HL-60 (cell line): ENCODE results near the gene TFPT.

Experiments used
- DNase-seq, 2 experiments: peaks; one replicate each; pipeline ENCODE4 v3.0.0-alpha.2; 2010 to 2020; ENCODE audit warnings: low read depth in 1 of 2, low spot score in 1 of 2
- H3K27ac ChIP-seq: fragments of 250-450 bp; sonication (Bioruptor Pico); replicated peaks from 2 replicates; pipeline ENCODE4 v1.5.1; 2020; ENCODE audit warnings: mild to moderate bottlenecking, moderate library complexity
- H3K27me3 ChIP-seq: fragments of 250-450 bp; sonication (Bioruptor Pico); 2 replicates; pipeline ENCODE4 v1.5.1; 2021; ENCODE audit warnings: mild to moderate bottlenecking, moderate library complexity; ENCODE audit not compliant: insufficient read depth, poor library complexity, severe bottlenecking
- H3K4me3 ChIP-seq: replicated peaks from 2 replicates; pipeline ENCODE4 v1.5.1; 2011; ENCODE audit warnings: mild to moderate bottlenecking, control low read depth, low read length; ENCODE audit not compliant: insufficient read depth
- CTCF ChIP-seq: IDR thresholded peaks from one replicate; pipeline ENCODE4 v1.5.1; 2011; ENCODE audit warnings: low read length, control low read depth, inconsistent platforms; ENCODE audit not compliant: insufficient read depth
- GABPA ChIP-seq: IDR thresholded peaks from 2 replicates; pipeline ENCODE4 v1.6.1; 2012; ENCODE audit warnings: low read depth
- POLR2AphosphoS5 ChIP-seq: IDR thresholded peaks from 2 replicates; pipeline ENCODE4 v1.6.1; 2012; ENCODE audit warnings: low read depth
- SPI1 ChIP-seq: IDR thresholded peaks from 2 replicates; pipeline ENCODE4 v1.6.1; 2012; ENCODE audit warnings: low read depth, mild to moderate bottlenecking, borderline replicate concordance
- TF ChIP-seq, protein P1 (sequence below): IDR thresholded peaks from 2 replicates; pipeline ENCODE4 v1.6.1; 2012; ENCODE audit warnings: low read depth; ENCODE audit not compliant: insufficient replicate concordance

The TFPT gene

GRCh38 chr19:54081032-54081431 is 34.4 kb downstream of the TFPT start, which contains the start of gene TARM1:
TARM1 (minus strand) TSS chr19:54081365; CDS start chr19:54081340, 25 bp downstream.
- TF ChIP-seq SPI1 = no peak
- TF ChIP-seq POLR2AphosphoS5 = no peak
- TF ChIP-seq, protein P1, sequence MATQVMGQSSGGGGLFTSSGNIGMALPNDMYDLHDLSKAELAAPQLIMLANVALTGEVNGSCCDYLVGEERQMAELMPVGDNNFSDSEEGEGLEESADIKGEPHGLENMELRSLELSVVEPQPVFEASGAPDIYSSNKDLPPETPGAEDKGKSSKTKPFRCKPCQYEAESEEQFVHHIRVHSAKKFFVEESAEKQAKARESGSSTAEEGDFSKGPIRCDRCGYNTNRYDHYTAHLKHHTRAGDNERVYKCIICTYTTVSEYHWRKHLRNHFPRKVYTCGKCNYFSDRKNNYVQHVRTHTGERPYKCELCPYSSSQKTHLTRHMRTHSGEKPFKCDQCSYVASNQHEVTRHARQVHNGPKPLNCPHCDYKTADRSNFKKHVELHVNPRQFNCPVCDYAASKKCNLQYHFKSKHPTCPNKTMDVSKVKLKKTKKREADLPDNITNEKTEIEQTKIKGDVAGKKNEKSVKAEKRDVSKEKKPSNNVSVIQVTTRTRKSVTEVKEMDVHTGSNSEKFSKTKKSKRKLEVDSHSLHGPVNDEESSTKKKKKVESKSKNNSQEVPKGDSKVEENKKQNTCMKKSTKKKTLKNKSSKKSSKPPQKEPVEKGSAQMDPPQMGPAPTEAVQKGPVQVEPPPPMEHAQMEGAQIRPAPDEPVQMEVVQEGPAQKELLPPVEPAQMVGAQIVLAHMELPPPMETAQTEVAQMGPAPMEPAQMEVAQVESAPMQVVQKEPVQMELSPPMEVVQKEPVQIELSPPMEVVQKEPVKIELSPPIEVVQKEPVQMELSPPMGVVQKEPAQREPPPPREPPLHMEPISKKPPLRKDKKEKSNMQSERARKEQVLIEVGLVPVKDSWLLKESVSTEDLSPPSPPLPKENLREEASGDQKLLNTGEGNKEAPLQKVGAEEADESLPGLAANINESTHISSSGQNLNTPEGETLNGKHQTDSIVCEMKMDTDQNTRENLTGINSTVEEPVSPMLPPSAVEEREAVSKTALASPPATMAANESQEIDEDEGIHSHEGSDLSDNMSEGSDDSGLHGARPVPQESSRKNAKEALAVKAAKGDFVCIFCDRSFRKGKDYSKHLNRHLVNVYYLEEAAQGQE = no peak
- TF ChIP-seq CTCF = no peak
- no peak for TF ChIP-seq GABPA

GRCh38 chr19:54077334-54077733 is 38.1 kb downstream of the TFPT start:
- peak in 1 of 2 experiments; percentile 74 for DNase-seq
- Histone ChIP-seq H3K27ac (peak overlapping the region; percentile 63), H3K27me3 (no peaks in the 10 kb centered on the region), H3K4me3 (no peak overlapping the region)
- TF ChIP-seq SPI1 (peak; percentile 94), POLR2AphosphoS5 (no peak)

More at GRCh38 chr19:54081032-54081431, 34.4 kb downstream of the TFPT start, which contains the start of gene TARM1:
- DNase-seq = no peak
- Histone ChIP-seq H3K4me3 (no peak within 1 kb of the TSS), H3K27ac (no peak within 1 kb of the TSS), H3K27me3 (no peaks in the 10 kb centered on the region)

- H3K27me3 ChIP-seq = no peaks in the 10 kb centered on the region
- no peak for DNase-seq
- TF ChIP-seq GABPA (no peak), POLR2AphosphoS5 (no peak), SPI1 (no peak), CTCF (no peak)
- TF ChIP-seq, protein P1 = no peak
- no peak overlapping the region for H3K27ac ChIP-seq
- H3K4me3 ChIP-seq = no peak overlapping the region
Observed at GRCh38 chr19:54074851-54075250, 40.6 kb downstream of the TFPT start.

GRCh38 chr19:54073829-54074228 is 41.6 kb downstream of the TFPT start:
- Histone ChIP-seq H3K27me3 (no peaks in the 10 kb centered on the region), H3K4me3 (no peak overlapping the region), H3K27ac (no peak overlapping the region)
- TF ChIP-seq POLR2AphosphoS5 (no peak), GABPA (no peak), CTCF (no peak), SPI1 (no peak)
- TF ChIP-seq, protein P1 = no peak
- DNase-seq = no peak
